GM19351 (cell line): ENCODE measurements around the gene MERTK.
"Not testable (repeated sequence)": the region's sequence is repeated elsewhere in the genome, so short reads cannot be mapped to it uniquely, and the experiment has no call there.

Source experiments
- ATAC-seq: cut with Tn5 transposase; IDR thresholded peaks from one replicate; pipeline ENCODE4 v1.9.1; 2021; ENCODE audit warnings: mild to moderate bottlenecking, moderate library complexity; ENCODE audit not compliant: unreplicated experiment

MERTK gene

DNA sequence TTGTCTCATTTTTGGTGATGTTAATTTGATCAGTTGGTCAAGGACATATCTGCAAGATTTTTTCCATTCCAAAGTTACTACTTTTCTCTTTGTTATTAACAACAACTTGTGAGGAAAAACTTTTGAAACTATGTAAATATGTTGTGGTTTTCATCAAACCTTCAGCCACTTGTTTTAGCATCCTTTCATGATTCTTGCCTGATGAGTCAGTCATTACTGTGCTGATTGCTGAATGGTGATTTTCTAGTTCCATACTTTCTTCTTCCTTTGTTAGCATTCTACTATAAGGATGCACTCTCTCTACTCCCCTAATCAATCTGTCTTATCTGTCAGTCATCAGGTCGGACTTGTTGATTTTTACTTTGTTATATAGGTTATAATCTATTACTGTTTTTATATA lies 167.6 kb downstream of the MERTK start:
- ATAC-seq, result no peak

DNA sequence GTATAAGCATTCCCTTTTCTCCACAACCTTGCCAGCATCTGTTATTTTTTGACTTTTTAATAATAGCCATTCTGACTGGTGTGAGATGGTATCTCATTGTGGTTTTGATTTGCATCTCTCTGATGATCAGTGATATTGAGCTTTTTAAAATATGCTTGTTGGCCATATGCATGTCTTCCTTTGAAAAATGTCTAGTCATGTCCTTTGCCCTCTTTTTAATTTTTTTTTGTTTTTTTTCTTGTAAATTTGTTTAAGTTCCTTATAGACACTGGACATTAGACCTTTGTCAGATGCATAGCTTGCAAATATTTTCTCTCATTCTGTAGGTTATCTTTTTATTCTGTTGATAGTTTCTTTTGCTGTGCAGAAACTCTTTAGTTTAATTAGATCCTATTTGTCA lies 171.4 kb downstream of the MERTK start:
- not testable (repeated sequence) for ATAC-seq

DNA sequence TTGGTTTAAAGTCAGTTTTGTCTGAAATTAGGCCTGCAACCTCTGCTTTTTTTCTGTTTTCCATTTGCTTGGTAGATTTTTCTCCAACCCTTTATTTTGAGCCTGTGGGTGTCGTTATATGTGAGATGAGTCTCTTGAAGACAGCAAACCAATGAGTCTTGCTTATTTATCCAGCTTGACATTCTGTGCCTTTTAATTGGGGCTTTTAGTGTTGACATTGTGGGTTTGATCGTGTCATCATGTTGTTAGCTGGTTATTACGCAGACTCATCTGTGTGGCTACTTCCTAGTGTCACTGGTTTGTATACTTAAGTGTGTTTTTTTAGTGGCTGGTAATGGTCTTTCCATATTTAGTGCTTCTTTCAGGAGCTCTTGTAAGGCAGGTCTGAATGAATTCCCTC lies 175.5 kb downstream of the MERTK start:
- no peak for ATAC-seq

DNA sequence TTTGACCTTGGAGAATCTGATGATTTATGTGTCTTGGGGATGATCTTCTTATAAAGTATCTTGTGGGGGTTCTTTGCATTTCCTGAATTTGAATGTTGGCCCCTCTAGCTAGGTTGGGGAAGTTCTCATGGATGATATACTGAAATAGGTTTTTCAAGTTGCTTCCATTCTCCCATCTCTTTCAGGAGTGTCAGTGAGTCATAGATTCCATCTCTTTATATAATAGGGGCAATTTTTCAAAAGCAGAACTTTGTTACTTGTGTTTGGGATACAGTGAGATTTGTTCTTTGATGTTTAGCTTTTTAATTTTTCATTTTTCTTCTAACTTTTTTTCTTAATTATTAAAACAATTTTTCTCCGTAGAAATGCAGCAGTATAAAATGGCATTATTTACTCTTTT lies 176.1 kb downstream of the MERTK start:
- no peak for ATAC-seq

DNA sequence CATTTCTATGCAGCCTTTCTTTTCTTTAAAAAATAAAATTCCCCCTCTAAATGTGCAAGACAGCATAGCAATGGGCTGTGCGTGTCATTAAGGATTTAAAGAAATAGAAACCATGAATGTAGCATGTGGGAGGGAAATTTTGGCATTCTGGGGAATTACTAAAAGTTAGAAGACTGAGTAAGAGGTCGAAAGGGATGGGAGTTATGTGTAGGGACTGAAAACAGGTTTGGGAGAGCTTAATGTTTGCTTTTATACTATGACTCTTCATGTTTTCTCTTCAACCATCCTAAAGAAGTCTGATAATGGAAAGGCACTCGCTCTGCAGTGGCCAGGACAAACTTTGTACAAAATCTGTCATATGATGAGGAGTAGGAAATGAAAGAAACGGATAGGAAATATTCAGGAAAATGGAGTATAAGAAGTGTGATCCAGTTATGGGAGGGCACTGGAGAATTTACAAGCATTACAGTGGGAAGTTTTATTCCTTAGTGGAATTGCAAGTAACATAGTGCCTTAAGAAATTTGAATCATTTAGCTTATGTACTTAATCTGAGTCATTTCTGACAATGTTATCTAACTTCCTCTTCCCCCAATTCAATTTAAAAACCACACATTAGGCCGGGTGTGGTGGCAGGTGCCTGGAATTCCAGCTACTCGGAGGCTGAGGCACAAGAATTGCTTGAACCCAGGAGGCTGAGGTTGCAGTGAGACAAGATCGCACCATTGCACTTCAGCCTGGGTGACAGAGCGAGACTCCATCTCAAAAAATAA lies 177.3 kb downstream of the MERTK start:
- ATAC-seq, result no peak

DNA sequence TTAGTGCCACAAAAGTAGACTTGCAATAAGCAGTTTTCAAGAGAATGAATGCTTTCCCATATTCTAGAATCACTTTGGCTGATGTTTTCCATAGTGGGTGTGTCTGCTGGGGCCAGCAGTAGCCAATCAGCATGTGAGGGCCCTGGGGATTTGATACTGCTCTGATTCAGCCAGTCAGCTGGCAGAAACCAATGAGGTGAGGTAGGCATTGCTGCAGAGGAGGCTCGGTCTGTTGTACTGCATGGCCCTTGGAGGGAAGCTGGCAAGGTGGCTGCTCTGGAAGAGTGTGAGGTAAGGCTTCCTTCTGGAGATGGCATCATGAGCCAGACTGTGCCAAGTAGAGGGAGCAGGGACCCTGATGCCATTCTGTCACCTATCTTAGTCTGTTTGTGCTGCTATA lies 179.4 kb downstream of the MERTK start:
- no peak for ATAC-seq
